8988T (cell line): ENCODE measurements around the gene DAZ3.
"Not testable (repeated sequence)": the region's sequence is repeated elsewhere in the genome, so short reads cannot be mapped to it uniquely, and the experiment has no call there.

Experiments used
- DNase-seq: peaks from one replicate; pipeline ENCODE4 v3.0.0; 2011

Gene DAZ3

GRCh38 chrY:24813293-24813692 lies at the start of gene DAZ3:
Gene DAZ3, minus strand, starts transcription at chrY:24813393. Its CDS starts 208 bp downstream, at chrY:24813185.
- not testable (repeated sequence) for DNase-seq

GRCh38 chrY:24833619-24834018 lies 20.4 kb upstream of the DAZ3 start, which contains the start of gene DAZ4:
Gene DAZ4, plus strand, starts transcription at chrY:24833919. Its CDS starts 208 bp downstream, at chrY:24834127.
- not testable (repeated sequence) for DNase-seq

- not testable (repeated sequence) for DNase-seq
Observed at GRCh38 chrY:24825069-24825468, 11.9 kb upstream of the DAZ3 start.

- not testable (repeated sequence) for DNase-seq
Observed at GRCh38 chrY:24824184-24824879, 11.1 kb upstream of the DAZ3 start.

GRCh38 chrY:24821836-24822235 lies 8.6 kb upstream of the DAZ3 start:
- DNase-seq = not testable (repeated sequence)
